HepG2 (cell line): ENCODE measurements around the gene UBE2L6. TPM values are rescaled to one million over a fixed set of nuclear protein-coding genes. Genes with fewer than 3 reads are reported as not detected.

Experiments
- AFF4 ChIP-seq: sonication (generic); formaldehyde crosslinking; IDR thresholded peaks from 2 replicates; pipeline ENCODE4 v1.4.0; 2020; ENCODE audit warnings: missing genetic modification reagents
- DNMT1 ChIP-seq: sonication (generic); formaldehyde crosslinking; IDR thresholded peaks from 2 replicates; pipeline ENCODE4 v1.5.1; 2020; ENCODE audit warnings: mild to moderate bottlenecking, missing genetic modification reagents
- FOSL2 ChIP-seq: sonication (generic); formaldehyde crosslinking; IDR thresholded peaks from 2 replicates; pipeline ENCODE4 v1.4.0; 2020; ENCODE audit warnings: missing genetic modification reagents
- GMEB2 ChIP-seq: IDR thresholded peaks from 2 replicates; pipeline ENCODE4 v1.6.1; 2016; ENCODE audit warnings: missing biosample characterization, missing genetic modification reagents, low read depth
- HIVEP1 ChIP-seq: sonication (generic); formaldehyde crosslinking; IDR thresholded peaks from 2 replicates; pipeline ENCODE4 v1.4.0; 2020; ENCODE audit warnings: mild to moderate bottlenecking, missing genetic modification reagents
- JDP2 ChIP-seq: sonication (generic); formaldehyde crosslinking; IDR thresholded peaks from 2 replicates; pipeline ENCODE4 v1.8.1; 2022; ENCODE audit warnings: missing genetic modification reagents, borderline replicate concordance
- MIER3 ChIP-seq: IDR thresholded peaks from 2 replicates; pipeline ENCODE4 v1.6.1; 2016; ENCODE audit warnings: missing compliant biosample characterization, borderline replicate concordance
- MTA3 ChIP-seq: sonication (generic); formaldehyde crosslinking; IDR thresholded peaks from 2 replicates; pipeline ENCODE4 v1.4.0; 2020; ENCODE audit warnings: missing genetic modification reagents
- NFE2 ChIP-seq: sonication (generic); formaldehyde crosslinking; IDR thresholded peaks from 2 replicates; pipeline ENCODE4 v1.4.0; 2020; ENCODE audit warnings: missing genetic modification reagents
- SOX5 ChIP-seq: IDR thresholded peaks from 2 replicates; pipeline ENCODE4 v1.6.1; 2016; ENCODE audit warnings: borderline replicate concordance
- STAT6 ChIP-seq: sonication (generic); formaldehyde crosslinking; IDR thresholded peaks from 2 replicates; pipeline ENCODE4 v1.4.0; 2020; ENCODE audit warnings: missing genetic modification reagents, mild to moderate bottlenecking, borderline replicate concordance
- TAF1 ChIP-seq: sonication (generic); formaldehyde crosslinking; IDR thresholded peaks from 2 replicates; pipeline ENCODE4 v1.4.0; 2020; ENCODE audit warnings: missing genetic modification reagents
- ZFX ChIP-seq: sonication (generic); formaldehyde crosslinking; IDR thresholded peaks from 2 replicates; pipeline ENCODE4 v1.4.0; 2020; ENCODE audit warnings: mild to moderate bottlenecking, low read depth, missing genetic modification reagents, moderate library complexity
- ZNF749 ChIP-seq: sonication (generic); formaldehyde crosslinking; IDR thresholded peaks from 2 replicates; pipeline ENCODE4 v1.8.0; 2022; ENCODE audit warnings: mild to moderate bottlenecking, missing genetic modification reagents, moderate library complexity, borderline replicate concordance
- polyA plus RNA-seq, 8 experiments: library from polyadenylated mRNA; depleted of rRNA in 3 of 8; stranded (reverse) in 7 of 8; unstranded in 1 of 8; fragments of >200 nt; fragmentation: Illumina TruSeq in 4 of 8; extraction: Trizol in 4 of 8; gene quantifications; 2 replicates each; pipeline versions ENCODE4 v1.2.1 to v1.2.3, GENCODE V29; 2011 to 2016; ENCODE audit warnings: low read depth in 4 of 8, missing spikeins in 1 of 8, mixed read lengths in 1 of 8; ENCODE audit not compliant: insufficient read depth in 1 of 8
- total RNA-seq, 5 experiments: library from RNA; depleted of rRNA; stranded (reverse); fragments of >200 nt; fragmentation: Illumina TruSeq; extraction: Trizol; gene quantifications; 2 replicates each; pipeline ENCODE4 v1.2.3, GENCODE V29; 2016; ENCODE audit warnings: low read depth in 1 of 5
- TF ChIP-seq, protein P1 (sequence below): sonication (generic); formaldehyde crosslinking; IDR thresholded peaks from 2 replicates; pipeline ENCODE4 v1.5.0; 2020; ENCODE audit warnings: mild to moderate bottlenecking, missing genetic modification reagents
- TF ChIP-seq, protein P2 (sequence below): IDR thresholded peaks from 2 replicates; pipeline ENCODE4 v1.6.1; 2016; ENCODE audit warnings: low read depth, borderline replicate concordance
- TF ChIP-seq, protein P3 (sequence below): sonication (generic); formaldehyde crosslinking; IDR thresholded peaks from 2 replicates; pipeline ENCODE4 v1.8.0; 2022; ENCODE audit warnings: mild to moderate bottlenecking, missing genetic modification reagents, moderate library complexity

Gene UBE2L6
- total and polyA plus RNA-seq, 2 of the 13 experiments (the other 11 are each of a cell fraction or from before 2014, with no cell fraction given): 30.3 to 30.4 TPM

DNA sequence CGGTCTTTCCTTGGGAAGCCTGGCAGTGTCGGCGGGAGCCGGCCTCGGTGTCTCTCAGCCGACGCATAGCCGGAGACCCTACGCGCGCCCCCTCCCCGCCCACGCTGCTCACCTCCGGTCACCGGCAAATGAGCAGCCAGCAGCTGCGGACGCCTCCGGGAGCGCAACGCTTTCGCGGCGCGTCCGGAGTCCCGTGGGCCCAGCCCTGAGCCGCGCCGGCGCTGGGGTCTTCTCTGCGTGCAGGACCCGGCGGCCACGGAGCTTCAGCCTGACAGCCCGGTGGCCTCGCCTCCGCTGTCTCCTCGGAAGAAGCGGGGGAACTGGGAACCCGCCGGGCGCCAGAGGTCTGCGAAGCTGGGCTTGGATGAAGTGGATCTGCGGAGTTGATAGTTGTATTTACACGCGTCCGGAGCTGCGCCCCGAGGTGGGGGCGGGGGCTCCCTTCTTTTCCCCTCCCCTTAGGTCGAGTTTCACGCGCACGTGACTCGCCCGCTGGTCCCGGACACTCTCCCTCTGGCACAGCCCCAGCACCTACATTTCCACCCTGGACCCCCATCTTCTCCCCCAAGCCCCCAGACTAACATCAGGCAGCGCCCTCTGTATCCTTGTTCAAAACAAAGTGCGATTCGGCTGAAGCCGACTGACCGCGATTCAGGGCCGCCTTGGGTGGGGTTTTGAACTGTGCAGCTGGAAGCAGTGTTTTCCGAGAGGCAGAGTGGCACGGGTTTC is 52.0 kb downstream of the UBE2L6 start, which contains the start of gene SLC43A1 (continued):
- TF ChIP-seq AFF4 (CRISPR knock-in tag) (0 out of 2 replicates have a peak, but pooled peaks have one; percentile 35), TAF1 (CRISPR knock-in tag) (peak; percentile 80), HIVEP1 (CRISPR knock-in tag) (peak; percentile 80), GMEB2 (CRISPR knock-in tag) (no peak), MIER3 (peak; percentile 20; the same call in 1 of the 2 replicates), MTA3 (no peak), JDP2 (CRISPR knock-in tag) (no peak), STAT6 (CRISPR knock-in tag) (no peak), DNMT1 (CRISPR knock-in tag) (no peak), ZFX (CRISPR knock-in tag) (no peak; the same call in 1 of the 2 replicates), NFE2 (CRISPR knock-in tag) (no peak), SOX5 (CRISPR knock-in tag) (peak; percentile 40; the same call in 1 of the 2 replicates), FOSL2 (CRISPR knock-in tag) (peak; percentile 31; the same call in 1 of the 2 replicates), ZNF749 (CRISPR knock-in tag) (peak; percentile 59; the same call in 1 of the 2 replicates)
- TF ChIP-seq, protein P1, sequence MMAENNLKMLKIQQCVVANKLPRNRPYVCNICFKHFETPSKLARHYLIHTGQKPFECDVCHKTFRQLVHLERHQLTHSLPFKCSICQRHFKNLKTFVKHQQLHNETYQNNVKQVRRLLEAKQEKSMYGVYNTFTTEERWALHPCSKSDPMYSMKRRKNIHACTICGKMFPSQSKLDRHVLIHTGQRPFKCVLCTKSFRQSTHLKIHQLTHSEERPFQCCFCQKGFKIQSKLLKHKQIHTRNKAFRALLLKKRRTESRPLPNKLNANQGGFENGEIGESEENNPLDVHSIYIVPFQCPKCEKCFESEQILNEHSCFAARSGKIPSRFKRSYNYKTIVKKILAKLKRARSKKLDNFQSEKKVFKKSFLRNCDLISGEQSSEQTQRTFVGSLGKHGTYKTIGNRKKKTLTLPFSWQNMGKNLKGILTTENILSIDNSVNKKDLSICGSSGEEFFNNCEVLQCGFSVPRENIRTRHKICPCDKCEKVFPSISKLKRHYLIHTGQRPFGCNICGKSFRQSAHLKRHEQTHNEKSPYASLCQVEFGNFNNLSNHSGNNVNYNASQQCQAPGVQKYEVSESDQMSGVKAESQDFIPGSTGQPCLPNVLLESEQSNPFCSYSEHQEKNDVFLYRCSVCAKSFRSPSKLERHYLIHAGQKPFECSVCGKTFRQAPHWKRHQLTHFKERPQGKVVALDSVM: no peak
- TF ChIP-seq, protein P2, sequence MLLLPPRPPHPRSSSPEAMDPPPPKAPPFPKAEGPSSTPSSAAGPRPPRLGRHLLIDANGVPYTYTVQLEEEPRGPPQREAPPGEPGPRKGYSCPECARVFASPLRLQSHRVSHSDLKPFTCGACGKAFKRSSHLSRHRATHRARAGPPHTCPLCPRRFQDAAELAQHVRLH: peak; percentile 24; the same call in 1 of the 2 replicates
- TF ChIP-seq, protein P3, sequence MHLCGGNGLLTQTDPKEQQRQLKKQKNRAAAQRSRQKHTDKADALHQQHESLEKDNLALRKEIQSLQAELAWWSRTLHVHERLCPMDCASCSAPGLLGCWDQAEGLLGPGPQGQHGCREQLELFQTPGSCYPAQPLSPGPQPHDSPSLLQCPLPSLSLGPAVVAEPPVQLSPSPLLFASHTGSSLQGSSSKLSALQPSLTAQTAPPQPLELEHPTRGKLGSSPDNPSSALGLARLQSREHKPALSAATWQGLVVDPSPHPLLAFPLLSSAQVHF (CRISPR knock-in tag): no peak
